Subcutaneous abdominal adipose tissue (tissue), 5 donors: ENCODE measurements around the gene CTXN1.

Source experiments
- H3K27ac ChIP-seq: one replicate; pipeline ENCODE4 v1.7.0; 2013; ENCODE audit warnings: low read depth, mild to moderate bottlenecking, inconsistent platforms, low read length, moderate library complexity
- H3K27me3 ChIP-seq, 5 donors: one replicate each; pipeline ENCODE4 v1.7.0; 2013; ENCODE audit warnings: low read length in 5 of 5, inconsistent platforms in 1 of 5; ENCODE audit not compliant: control insufficient read depth in 5 of 5, insufficient read depth in 4 of 5
- H3K36me3 ChIP-seq, 5 donors: one replicate each; pipeline ENCODE4 v1.7.0; 2013; ENCODE audit warnings: low read length in 5 of 5; ENCODE audit not compliant: control insufficient read depth in 5 of 5, insufficient read depth in 5 of 5
- H3K4me1 ChIP-seq, 5 donors: one replicate each; pipeline ENCODE4 v1.7.0; 2013; ENCODE audit warnings: low read length in 5 of 5, mild to moderate bottlenecking in 3 of 5, moderate library complexity in 1 of 5; ENCODE audit not compliant: control insufficient read depth in 5 of 5, insufficient read depth in 5 of 5
- H3K4me3 ChIP-seq, 5 donors: one replicate each; pipeline ENCODE4 v1.7.0; 2013; ENCODE audit warnings: low read length in 5 of 5, low read depth in 1 of 5
- H3K9ac ChIP-seq, 5 donors: one replicate each; pipeline ENCODE4 v1.7.0; 2013; ENCODE audit warnings: low read length in 5 of 5, mild to moderate bottlenecking in 4 of 5, moderate library complexity in 3 of 5
- H3K9me3 ChIP-seq, 5 donors: one replicate each; pipeline ENCODE4 v1.7.0; 2013; ENCODE audit warnings: low read length in 5 of 5; ENCODE audit not compliant: control insufficient read depth in 5 of 5
- donor health status: healthy.
- donor health status: healthy.
- donor health status: healthy.
- donor health status: healthy.
- donor health status: healthy.

CTXN1 gene

GRCh38 chr19:7926727-7927604 lies 1.0 kb upstream of the CTXN1 start:
- H3K4me1 ChIP-seq, result peaks cover 3 to 50% (median 35%) of the 10 kb centered on the region in 5 donors
- no peak overlapping the region for H3K9ac ChIP-seq
- H3K36me3 ChIP-seq, result peaks cover 0 to 34% (median 30%) of the 10 kb centered on the region in 5 donors
- no peaks in the 10 kb centered on the region for H3K27me3 ChIP-seq
- H3K9me3 ChIP-seq, result no peaks in the 10 kb centered on the region
- no peak overlapping the region for H3K27ac ChIP-seq
- H3K4me3 ChIP-seq, result peak overlapping the region in 2 of 5 donors; percentile 52 to 58

- peaks cover 14 to 61% (median 46%) of the 10 kb centered on the region in 5 donors for H3K4me1 ChIP-seq
- peak overlapping the region in 3 of 5 donors; percentile 28 to 59 (median 42) for H3K4me3 ChIP-seq
- peaks cover 0 to 19% (median 14%) of the 10 kb centered on the region in 5 donors for H3K36me3 ChIP-seq
- H3K27me3 ChIP-seq, result no peaks in the 10 kb centered on the region
- H3K9ac ChIP-seq, result no peak overlapping the region
- no peak overlapping the region for H3K27ac ChIP-seq
- H3K9me3 ChIP-seq, result no peaks in the 10 kb centered on the region
Observed at GRCh38 chr19:7925171-7925851, 624 bp downstream of the CTXN1 start.

- Histone ChIP-seq H3K9ac (no peak overlapping the region), H3K4me3 (peak overlapping the region in 1 of 5 donors; percentile 59), H3K36me3 (peaks cover 0 to 19% (median 12%) of the 10 kb centered on the region in 5 donors), H3K27me3 (no peaks in the 10 kb centered on the region), H3K4me1 (peaks cover 14 to 66% (median 50%) of the 10 kb centered on the region in 5 donors), H3K27ac (no peak overlapping the region), H3K9me3 (no peaks in the 10 kb centered on the region)
Observed at GRCh38 chr19:7924651-7925170, 1.2 kb downstream of the CTXN1 start.

- no peak overlapping the region for H3K27ac ChIP-seq
- no peaks in the 10 kb centered on the region for H3K27me3 ChIP-seq
- peaks cover 0 to 19% (median 12%) of the 10 kb centered on the region in 5 donors for H3K36me3 ChIP-seq
- peaks cover 14 to 67% (median 53%) of the 10 kb centered on the region in 5 donors for H3K4me1 ChIP-seq
- H3K9me3 ChIP-seq, result no peaks in the 10 kb centered on the region
- H3K4me3 ChIP-seq, result no peak overlapping the region
- no peak overlapping the region for H3K9ac ChIP-seq
Observed at GRCh38 chr19:7924241-7924640, 1.7 kb downstream of the CTXN1 start.

- no peak overlapping the region for H3K4me3 ChIP-seq
- H3K9ac ChIP-seq, result no peak overlapping the region
- H3K27ac ChIP-seq, result no peak overlapping the region
- peaks cover 0 to 6% (median 6%) of the 10 kb centered on the region in 5 donors for H3K27me3 ChIP-seq
- H3K36me3 ChIP-seq, result peaks cover 0 to 19% (median 12%) of the 10 kb centered on the region in 5 donors
- H3K9me3 ChIP-seq, result no peaks in the 10 kb centered on the region
- H3K4me1 ChIP-seq, result peaks cover 11 to 64% (median 50%) of the 10 kb centered on the region in 5 donors
Observed at GRCh38 chr19:7923295-7924191, 2.4 kb downstream of the CTXN1 start.

- peaks cover 0 to 12% (median 9%) of the 10 kb centered on the region in 5 donors for H3K27me3 ChIP-seq
- no peak overlapping the region for H3K9ac ChIP-seq
- H3K4me1 ChIP-seq, result peaks cover 11 to 59% (median 45%) of the 10 kb centered on the region in 5 donors
- no peak overlapping the region for H3K4me3 ChIP-seq
- H3K27ac ChIP-seq, result no peak overlapping the region
- no peaks in the 10 kb centered on the region for H3K9me3 ChIP-seq
- H3K36me3 ChIP-seq, result peaks cover 0 to 19% (median 12%) of the 10 kb centered on the region in 5 donors
Observed at GRCh38 chr19:7922836-7923195, 3.1 kb downstream of the CTXN1 start.

GRCh38 chr19:7921967-7922835 lies 3.7 kb downstream of the CTXN1 start:
- Histone ChIP-seq H3K27ac (no peak overlapping the region), H3K9me3 (no peaks in the 10 kb centered on the region), H3K4me3 (peak overlapping the region in 4 of 5 donors; percentile 71 to 94 (median 81)), H3K36me3 (peaks cover 0 to 19% (median 12%) of the 10 kb centered on the region in 5 donors), H3K4me1 (peaks cover 11 to 59% (median 45%) of the 10 kb centered on the region in 5 donors), H3K9ac (peak overlapping the region in 2 of 5 donors; percentile 79 to 83), H3K27me3 (peaks cover 4 to 18% (median 12%) of the 10 kb centered on the region in 5 donors)

GRCh38 chr19:7921302-7921966 lies 4.5 kb downstream of the CTXN1 start:
- Histone ChIP-seq H3K27me3 (peaks cover 8 to 22% (median 15%) of the 10 kb centered on the region in 5 donors), H3K4me3 (peak overlapping the region; percentile 71 to 94 (median 83)), H3K4me1 (peaks cover 11 to 57% (median 44%) of the 10 kb centered on the region in 5 donors), H3K36me3 (peaks cover 0 to 15% (median 12%) of the 10 kb centered on the region in 5 donors), H3K27ac (peak overlapping the region; percentile 60), H3K9me3 (no peaks in the 10 kb centered on the region), H3K9ac (peak overlapping the region; percentile 33 to 83 (median 70))
